Ishikawa (cell line): ENCODE results near the gene NCAPG2.

Experiments
- CEBPB ChIP-seq: IDR thresholded peaks from 2 replicates; pipeline ENCODE4 v1.6.1; 2012
- CREB1 ChIP-seq: IDR thresholded peaks from 2 replicates; pipeline ENCODE4 v1.6.1; 2012; ENCODE audit warnings: low read depth
- EGR1 ChIP-seq: IDR thresholded peaks from 2 replicates; pipeline ENCODE4 v1.6.1; 2012
- EP300 ChIP-seq: IDR thresholded peaks from 2 replicates; pipeline ENCODE4 v1.6.1; 2012; ENCODE audit warnings: borderline replicate concordance
- FOXM1 ChIP-seq: IDR thresholded peaks from 2 replicates; pipeline ENCODE4 v1.6.1; 2012; ENCODE audit warnings: low read depth, borderline replicate concordance
- NFIC ChIP-seq: IDR thresholded peaks from 2 replicates; pipeline ENCODE4 v1.6.1; 2012
- RAD21 ChIP-seq: IDR thresholded peaks from 2 replicates; pipeline ENCODE4 v1.6.1; 2012; ENCODE audit warnings: low read depth
- REST ChIP-seq: IDR thresholded peaks from 2 replicates; pipeline ENCODE4 v1.6.1; 2012; ENCODE audit warnings: low read depth, mild to moderate bottlenecking
- TAF1 ChIP-seq: IDR thresholded peaks from 2 replicates; pipeline ENCODE4 v1.6.1; 2012; ENCODE audit warnings: low read depth, mild to moderate bottlenecking
- TCF12 ChIP-seq: IDR thresholded peaks from 2 replicates; pipeline ENCODE4 v1.6.1; 2012; ENCODE audit warnings: low read depth
- TEAD4 ChIP-seq: IDR thresholded peaks from 2 replicates; pipeline ENCODE4 v1.6.1; 2012
- USF1 ChIP-seq: IDR thresholded peaks from 2 replicates; pipeline ENCODE4 v1.6.1; 2012
- YY1 ChIP-seq: IDR thresholded peaks from 2 replicates; pipeline ENCODE4 v1.6.1; 2012; ENCODE audit warnings: low read depth
- ZBTB7A ChIP-seq: IDR thresholded peaks from 2 replicates; pipeline ENCODE4 v1.6.1; 2012; ENCODE audit warnings: low read depth
- TF ChIP-seq, protein P1 (sequence below): IDR thresholded peaks from 2 replicates; pipeline ENCODE4 v1.6.1; 2012

Gene NCAPG2

DNA sequence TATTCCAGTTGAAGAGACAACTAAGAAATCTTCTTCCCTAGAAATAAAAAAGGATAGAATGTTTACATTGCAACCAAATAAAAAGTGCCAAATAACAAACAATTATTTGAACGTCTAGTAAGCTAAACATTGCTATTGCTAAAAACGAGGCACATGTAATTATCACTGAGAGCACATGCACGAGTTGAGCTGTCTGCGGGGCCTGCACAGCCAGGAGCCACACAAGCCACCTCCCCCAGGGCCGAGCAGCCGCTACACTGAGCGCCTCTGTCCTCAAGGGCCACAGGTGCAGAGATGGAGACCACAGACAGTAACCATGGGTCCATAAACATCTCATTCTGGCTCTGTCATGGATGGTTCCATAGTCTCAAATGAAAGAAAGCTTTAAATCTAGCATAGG, 17.2 kb downstream of the NCAPG2 start:
- TF ChIP-seq TAF1 (no peak), EP300 (no peak), EGR1 (no peak), RAD21 (no peak), TEAD4 (no peak), ZBTB7A (no peak), YY1 (no peak), FOXM1 (no peak), USF1 (no peak), TCF12 (no peak), CEBPB (no peak), NFIC (no peak), REST (no peak), CREB1 (no peak)
- TF ChIP-seq, protein P1, sequence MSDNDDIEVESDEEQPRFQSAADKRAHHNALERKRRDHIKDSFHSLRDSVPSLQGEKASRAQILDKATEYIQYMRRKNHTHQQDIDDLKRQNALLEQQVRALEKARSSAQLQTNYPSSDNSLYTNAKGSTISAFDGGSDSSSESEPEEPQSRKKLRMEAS, result no peak

GRCh38 chr7:158685693-158686092, 18.9 kb downstream of the NCAPG2 start:
- TF ChIP-seq YY1, result no peak
- no peak for TF ChIP-seq RAD21
- no peak for TF ChIP-seq CREB1
- no peak for TF ChIP-seq FOXM1
- TF ChIP-seq EGR1, result no peak
- no peak for TF ChIP-seq ZBTB7A
- TF ChIP-seq, protein P1, result no peak
- TF ChIP-seq REST, result no peak
- no peak for TF ChIP-seq EP300
- no peak for TF ChIP-seq USF1
- TF ChIP-seq TAF1, result no peak
- TF ChIP-seq TEAD4, result no peak
- TF ChIP-seq CEBPB, result no peak
- TF ChIP-seq TCF12, result no peak
- TF ChIP-seq NFIC, result no peak

GRCh38 chr7:158684329-158684728, 20.3 kb downstream of the NCAPG2 start:
- TF ChIP-seq EGR1, result no peak
- no peak for TF ChIP-seq YY1
- TF ChIP-seq TCF12, result no peak
- no peak for TF ChIP-seq USF1
- no peak for TF ChIP-seq CREB1
- TF ChIP-seq TAF1, result no peak
- no peak for TF ChIP-seq RAD21
- TF ChIP-seq FOXM1, result no peak
- no peak for TF ChIP-seq ZBTB7A
- no peak for TF ChIP-seq EP300
- TF ChIP-seq TEAD4, result no peak

DNA sequence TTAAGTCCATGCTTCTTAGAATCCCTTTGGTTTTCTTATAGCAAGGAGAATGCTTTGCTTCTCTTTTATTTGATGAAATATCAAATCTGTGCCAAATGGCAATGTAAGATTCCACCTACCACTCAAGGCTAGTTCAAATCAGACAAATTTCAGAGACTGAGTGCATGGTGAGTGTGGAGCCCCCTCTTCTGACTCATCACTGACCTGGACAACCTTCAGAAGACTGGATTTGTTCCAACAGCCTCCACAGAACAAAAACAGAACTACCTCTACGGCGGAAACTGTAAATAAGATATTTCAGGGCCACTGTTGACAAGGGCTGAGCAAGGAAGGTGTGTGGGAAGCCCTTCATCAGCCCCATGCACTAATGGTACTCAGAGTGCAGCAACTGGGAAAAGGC, 21.1 kb downstream of the NCAPG2 start:
- no peak for TF ChIP-seq YY1
- TF ChIP-seq EP300, result no peak
- TF ChIP-seq, protein P1, result no peak
- TF ChIP-seq CREB1, result no peak
- TF ChIP-seq TAF1, result no peak
- no peak for TF ChIP-seq TEAD4
- TF ChIP-seq REST, result no peak
- TF ChIP-seq USF1, result no peak
- no peak for TF ChIP-seq NFIC
- no peak for TF ChIP-seq FOXM1
- TF ChIP-seq RAD21, result no peak
- TF ChIP-seq TCF12, result no peak
- TF ChIP-seq ZBTB7A, result no peak
- TF ChIP-seq CEBPB, result no peak
